GM18511 (cell line): ENCODE data around the gene AVPR1B.
"Not testable (repeated sequence)": the region's sequence is repeated elsewhere in the genome, so short reads cannot be mapped to it uniquely, and the experiment has no call there.

Experiments
- ATAC-seq: cut with Tn5 transposase; IDR thresholded peaks from one replicate; pipeline ENCODE4 v1.9.1; 2021; ENCODE audit warnings: mild to moderate bottlenecking, moderate library complexity; ENCODE audit not compliant: unreplicated experiment

The AVPR1B gene

DNA sequence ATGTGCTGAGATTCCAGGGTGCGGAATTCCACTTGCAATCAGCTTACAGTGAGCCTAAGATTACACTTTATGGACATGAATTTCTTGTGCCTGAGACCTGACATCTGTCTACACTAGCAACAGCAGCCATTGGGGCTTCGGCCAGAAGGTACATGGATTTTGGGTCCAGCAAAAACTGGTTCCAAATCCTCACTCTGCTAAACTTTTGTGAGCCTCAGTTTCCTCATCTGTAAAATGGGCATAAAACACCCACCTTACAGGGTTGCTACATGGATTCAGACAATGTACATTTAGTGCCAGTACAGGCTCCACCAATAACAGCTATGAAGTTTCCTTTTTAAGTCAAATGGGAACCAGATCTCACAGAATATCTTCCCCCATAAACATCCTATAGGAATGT, 33.4 kb downstream of the AVPR1B start:
- ATAC-seq, result no peak

DNA sequence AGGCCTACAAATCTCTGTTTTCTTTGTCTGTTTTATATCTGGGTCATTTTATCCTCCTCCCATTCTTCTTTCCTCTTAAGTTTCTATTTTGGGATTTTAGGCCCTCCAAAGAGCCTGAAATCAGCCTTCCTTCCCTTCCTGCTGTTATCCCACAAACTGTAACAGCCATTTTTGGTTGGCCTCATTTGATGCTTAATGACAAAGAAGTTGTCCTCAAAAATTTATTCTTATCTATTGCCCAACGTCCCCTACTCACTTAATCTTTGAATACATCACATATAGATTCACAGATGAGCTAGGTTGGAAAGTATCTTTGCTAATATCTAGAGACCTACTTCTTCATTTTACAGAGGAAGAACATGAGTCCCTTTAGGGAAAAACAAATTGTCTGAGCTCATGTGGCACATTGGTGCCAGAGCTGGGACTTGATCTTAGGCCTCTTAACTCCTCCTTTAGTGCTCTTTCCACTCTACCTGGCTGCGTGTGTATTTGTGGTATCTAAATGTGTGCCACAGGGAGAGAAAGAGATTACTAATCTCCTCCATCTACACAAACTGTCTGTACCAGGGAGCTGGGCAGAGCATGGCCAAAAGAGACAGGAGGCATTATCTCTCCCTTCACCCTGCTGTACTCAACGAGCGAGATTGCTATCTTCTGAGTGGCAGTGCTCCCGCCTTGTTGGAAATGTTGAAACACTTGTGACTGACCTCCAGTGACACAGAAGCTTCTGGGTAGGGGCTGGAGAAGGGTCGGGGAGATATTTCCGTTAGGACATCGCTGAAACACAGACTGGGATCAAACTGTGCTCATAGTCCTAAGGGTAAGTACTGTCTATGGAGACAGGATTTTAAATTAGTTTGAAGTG, 34.1 kb downstream of the AVPR1B start:
- ATAC-seq, result no peak

DNA sequence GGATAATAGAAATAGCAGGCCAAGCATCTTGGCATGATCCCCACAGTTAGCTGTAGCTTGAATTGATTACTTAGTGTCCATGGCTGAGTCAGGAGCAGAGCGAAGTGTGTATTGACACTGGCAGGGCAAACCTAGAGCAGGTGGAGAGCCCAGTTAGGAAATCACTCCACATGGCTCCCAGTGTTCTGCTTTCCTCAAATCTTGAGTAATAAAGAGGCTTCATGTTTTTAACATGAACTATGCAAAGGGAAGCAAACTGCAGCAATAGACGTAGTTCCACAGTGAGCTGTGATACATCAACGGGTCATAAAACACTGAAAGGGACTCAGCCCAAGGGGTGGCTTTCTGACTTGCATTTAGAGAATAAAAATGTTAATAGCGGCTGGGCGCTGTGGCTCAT, 35.3 kb downstream of the AVPR1B start:
- ATAC-seq, result no peak

DNA sequence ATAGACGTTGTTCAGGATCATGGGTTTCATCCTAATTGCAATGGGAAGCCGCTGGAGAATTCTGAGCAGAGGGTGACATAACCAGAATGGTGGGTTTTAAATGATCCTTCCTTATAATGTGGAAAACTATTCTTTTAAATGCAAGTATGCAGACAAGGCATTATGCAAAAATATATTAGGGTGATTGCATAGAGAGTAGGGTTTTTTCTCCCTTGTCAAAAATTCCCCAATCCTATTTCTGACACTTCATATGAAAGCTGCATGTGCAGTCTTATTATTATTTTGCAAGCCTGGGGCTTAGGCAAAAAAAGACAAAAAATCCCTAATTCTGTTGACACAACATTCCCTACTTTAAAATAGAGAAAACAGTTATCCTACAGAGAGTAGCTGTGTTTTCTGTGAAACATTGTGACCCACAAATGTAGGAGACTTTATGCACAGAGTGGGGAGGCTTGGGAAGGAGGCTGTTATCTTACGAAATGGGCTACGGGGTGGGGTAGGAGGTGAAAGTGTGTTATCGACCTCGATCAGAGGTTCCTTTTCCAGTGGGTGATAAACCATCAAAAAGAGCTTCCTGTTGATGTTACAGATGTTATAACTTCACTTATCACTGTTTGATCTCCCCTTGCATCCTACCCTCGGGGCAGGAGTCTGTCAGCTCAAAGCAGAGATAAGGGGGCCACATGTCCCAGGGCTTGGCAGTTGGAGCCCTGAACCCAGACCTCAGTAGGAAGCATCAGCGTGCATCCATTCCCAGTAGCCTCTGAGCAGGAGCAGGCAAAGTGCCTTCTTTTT, 37.0 kb downstream of the AVPR1B start:
- no peak for ATAC-seq

DNA sequence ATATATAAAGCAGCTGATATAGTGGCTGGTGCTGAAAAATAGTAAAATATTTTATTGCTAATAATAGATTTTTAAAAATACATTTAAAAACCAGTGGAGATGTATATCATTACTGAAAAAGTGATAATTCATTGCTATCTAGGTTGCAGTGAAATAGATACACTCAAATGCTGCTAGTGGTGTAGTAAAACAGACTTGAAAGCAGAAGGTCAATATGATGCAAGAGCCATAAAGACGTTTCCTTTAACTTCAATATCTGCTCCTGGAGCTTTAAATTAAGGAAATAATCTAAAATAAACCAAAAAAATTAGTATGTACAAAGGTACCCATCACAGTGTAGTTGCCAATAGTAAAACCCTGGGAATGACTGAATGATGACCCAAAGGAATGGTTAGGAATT, 38.1 kb downstream of the AVPR1B start:
- no peak for ATAC-seq

DNA sequence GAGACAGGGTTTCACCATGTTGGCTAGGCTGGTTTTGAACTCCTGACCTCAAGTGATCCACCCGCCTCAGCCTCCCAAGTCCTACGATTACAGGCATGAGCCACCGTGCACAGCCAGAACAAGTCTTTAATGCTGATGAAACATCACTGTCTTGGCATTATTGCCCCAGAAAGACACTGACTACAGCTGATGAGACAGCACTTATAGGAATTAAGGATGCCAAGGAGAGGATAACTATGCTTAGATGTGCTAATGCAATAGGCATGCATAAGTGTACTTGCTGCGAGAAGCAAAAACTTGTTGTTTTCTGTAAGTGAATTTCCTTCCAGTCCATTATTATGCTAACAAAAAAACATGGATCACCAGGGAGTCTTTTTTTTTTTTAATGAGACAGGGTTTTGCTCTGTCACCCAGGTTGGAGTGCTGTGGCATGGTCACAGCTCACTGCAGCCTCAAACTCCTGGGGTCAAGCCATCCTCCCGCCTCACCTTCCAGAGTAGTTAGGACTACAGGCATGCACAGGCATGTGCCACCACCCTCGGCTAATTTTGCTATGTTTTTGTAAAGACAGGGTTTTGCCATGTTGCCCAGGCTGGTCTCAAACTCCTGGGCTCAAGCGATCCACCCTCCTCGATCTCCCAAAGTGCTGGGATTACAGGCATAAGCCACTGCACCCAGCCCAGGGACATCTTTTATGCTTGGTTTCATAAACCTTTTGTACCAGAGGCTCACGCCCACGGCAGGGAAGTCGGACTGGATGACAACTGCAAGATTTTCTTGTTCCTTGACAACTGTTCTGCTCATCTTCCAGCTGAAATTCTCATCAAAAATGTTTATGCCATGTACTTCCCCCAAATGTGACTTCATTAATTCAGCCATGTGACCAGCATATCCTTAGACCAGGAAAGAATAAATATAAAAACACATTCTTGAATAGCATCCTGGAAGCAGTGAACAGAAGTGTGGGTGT, 41.1 kb downstream of the AVPR1B start:
- ATAC-seq, result no peak

DNA sequence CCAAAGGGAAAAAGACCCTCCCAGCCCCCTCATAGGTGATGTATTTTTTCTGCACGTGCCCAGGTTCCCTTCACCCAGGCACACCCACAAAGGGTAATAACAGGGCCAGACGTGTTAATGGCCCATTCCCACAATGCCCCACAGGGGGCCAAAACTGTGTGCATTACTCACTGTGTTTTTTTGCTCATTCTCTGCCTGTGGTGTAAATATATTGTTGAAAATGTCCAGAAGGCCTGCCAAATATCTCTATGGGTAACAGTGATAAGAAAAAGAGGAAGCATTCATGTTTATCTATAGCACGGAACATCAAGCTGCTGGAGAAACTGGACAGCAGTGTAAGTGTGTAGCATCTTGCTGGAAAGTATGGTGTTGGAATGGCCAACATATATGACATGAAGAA, 42.3 kb downstream of the AVPR1B start:
- no peak for ATAC-seq

DNA sequence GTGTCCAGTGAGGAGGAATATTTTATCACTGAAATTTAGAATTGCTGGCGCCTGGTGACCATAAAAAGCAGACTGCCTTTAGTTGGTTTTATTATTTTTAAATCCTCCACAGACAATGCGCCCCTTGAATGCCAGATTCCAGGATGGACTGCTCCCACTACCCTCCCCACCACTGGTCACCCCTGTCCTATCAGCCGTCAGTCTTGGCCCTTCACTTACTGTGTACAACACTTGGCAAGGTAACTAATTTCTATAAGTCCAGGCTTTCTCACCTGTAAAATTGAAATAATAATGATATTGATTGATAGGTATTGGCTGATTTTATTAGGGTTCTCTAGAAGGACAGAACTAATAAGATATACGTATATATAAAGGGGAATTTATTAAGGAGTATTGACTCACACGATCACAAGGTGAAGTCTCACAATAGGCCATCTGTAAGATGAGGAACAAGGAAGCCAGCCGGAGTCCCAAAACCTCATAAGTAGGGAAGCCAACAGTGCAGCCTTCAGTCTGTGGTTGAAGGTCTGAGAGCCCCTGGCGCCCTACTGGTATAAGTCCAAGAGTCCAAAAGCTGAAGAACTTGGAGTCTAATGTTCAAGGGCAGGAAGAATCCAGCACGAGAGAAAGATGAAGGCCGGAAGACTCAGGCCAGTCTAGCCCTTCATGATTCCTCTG, 46.4 kb downstream of the AVPR1B start:
- no peak for ATAC-seq

DNA sequence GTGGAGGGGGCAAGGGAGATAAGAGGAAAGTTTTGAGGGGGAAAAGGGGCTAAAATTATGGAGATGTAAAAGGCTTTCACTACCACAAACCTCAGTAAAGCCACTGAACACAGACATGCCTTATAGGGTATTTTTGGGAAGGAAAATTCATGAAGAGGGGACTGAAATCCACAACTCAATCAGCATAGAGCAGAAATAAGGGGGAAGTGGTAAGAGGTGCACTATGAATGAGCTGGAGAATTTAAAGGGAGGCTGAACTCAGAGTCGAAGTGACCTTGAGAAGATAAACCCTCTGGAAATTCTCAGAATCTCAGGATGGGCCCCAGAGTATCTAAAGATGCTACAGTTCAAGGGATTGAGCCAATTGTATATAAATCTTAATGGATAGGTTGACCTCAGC, 48.9 kb downstream of the AVPR1B start:
- no peak for ATAC-seq

DNA sequence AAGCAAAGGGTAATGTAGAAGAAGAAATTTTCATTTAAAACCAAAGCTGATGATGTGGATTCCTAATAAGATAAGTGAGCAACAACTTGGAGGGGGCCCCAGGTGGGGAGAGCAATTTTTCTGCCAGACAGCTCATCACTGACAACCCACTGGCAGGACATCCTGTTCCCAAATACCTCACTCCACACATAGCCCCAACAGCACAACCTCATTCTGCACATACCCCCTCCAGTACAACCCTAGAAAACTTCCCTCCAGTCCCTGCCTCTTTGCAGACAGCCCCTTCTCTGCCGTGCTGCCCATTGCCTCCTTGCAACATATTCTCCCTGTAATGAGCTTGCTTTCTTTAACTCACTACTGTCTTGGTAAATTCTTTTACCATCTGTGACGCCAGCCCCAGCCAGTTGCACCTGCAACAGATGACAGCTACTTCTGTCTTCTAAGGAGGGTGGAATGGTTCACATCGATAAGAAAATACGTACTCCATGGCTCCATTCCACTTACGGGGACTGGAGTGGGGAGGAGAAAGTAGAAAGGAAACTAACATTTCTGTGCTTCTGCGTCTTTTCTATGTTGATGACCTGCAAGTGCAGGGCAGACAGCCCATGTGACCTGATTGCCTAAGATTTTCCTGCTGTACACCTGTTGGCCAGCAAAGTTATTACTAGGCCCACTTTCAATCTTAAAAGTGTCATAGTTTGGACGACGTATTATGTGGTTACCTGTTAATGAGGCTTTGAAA, 49.5 kb downstream of the AVPR1B start:
- no peak for ATAC-seq

DNA sequence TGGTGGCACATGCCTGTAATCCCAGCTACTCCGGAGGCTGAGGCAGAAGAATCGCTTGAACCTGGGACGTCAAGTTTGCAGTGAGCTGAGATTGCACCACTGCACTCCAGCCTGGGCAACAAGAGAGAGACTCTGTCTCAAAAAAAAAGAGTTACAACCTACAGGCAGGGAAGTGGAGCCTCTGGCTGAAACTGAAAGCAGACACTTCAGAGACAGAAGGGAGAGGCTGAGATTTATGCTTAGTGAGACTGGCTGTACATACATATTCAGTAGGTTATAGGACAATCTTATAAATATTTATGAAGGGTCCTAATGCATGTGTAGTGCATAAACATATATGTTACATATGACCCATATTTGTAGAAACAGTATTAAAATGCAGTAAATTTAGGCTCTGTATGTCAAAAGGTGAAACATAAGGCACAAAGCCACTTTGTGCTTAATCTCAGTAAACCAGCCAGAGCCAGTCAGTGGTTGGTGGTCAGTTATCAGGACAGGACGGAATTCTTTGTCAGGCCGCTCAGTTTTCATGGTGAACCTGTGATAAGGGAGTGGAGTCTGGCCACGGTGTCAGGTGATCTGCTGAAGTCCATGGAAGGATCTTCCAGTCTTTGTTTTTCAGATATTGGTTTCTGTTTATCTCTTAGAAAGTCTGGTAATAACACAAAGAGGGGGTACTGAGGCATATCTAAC, 50.6 kb downstream of the AVPR1B start:
- peak; percentile 82 for ATAC-seq

DNA sequence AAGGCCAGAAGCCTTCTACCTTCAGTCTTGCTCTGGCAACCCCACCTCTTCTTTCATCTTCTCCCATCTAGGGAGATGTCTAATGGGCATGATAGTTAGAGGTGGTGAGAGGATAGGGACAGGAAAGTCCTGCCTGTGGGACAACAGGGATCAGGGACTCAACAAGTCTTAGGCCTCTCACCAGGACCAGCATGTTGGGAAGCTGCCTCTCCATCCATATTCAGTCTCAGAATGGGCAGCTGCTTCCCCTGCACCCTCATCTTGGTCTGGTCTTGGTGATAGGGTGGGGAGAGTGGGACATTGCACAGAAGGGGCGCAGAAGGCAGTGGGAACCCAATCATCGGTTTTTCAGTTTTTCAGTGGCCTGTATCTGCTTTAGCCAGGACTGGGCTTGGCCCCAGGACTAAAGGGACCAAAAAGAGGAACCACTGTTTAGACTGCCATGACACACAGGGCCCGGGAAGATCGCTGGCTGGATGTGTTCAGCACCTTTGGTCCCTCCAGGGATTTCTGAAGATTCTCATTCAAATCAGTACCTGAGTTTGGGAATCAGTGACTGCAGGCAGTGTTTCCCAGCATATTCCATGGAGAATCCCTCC, 51.5 kb downstream of the AVPR1B start:
- ATAC-seq, result no peak

DNA sequence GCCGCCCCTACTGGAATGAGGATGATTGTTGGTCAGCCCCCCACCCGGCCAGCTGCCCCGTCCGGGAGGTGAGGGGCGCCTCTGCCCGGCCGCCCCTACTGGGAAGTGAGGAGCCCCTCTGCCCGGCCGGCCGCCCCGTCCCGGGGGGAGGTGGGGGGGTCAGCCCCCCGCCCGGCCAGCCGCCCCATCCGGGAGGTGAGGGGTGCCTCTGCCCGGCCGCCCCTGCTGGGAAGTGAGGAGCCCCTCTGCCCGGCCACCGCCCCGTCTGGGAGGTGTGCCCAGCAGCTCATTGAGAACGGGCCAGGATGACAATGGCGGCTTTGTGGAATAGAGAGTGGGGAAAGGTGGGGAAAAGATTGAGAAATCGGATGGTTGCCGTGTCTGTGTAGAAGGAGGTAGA, 52.7 kb downstream of the AVPR1B start:
- ATAC-seq, result not testable (repeated sequence)

DNA sequence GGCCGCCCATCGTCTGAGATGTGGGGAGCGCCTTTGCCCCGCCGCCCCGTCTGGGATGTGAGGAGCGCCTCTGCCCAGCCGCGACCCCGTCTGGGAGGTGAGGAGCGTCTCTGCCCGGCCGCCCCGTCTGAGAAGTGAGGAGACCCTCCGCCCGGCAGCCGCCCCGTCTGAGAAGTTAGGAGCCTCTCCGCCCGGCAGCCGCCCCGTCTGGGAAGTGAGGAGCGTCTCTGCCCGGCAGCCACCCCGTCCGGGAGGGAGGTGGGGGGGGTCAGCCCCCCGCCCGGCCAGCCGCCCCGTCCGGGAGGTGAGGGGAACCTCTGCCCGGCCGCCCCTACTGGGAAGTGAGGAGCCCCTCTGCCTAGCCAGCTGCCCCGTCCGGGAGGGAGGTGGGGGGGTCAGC, 53.2 kb downstream of the AVPR1B start:
- ATAC-seq, result not testable (repeated sequence)

DNA sequence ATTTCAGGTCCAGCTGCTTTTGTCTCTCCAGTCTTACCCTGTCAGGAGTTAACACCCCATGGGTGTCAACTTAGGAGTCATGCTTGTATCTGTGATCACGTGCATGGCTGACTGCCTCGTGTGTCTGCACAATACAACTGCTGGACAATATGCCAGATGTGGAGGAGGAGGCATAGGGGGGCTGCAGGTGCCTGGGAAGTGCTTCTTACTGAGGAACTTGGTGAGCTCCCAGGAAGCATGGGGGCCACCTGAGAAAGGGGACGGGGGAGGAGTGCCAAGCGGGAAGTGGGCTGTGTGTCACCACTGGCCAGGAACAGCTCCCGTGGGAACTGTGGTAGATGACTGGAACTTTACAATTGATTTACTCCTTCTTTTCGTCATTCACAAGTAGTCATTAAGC, 54.7 kb downstream of the AVPR1B start:
- ATAC-seq, result no peak

DNA sequence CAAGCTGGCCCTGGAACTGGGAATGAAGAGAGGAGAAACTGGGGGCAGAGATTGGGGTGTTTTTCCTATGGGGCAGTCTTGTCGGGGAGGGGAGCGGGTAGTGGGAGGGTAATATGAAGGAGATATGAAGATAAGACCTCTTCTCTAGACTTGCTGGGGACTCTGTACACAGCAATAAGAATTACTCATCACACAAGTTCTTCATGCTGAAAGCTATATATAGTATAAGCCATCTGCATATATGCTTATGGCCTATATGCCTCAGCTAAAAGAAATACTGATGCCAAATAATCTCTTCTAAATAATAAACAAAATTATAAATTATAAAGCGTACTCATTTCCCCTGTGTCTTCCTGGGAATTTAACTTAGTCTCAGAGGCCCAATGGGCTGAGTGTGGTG, 56.3 kb downstream of the AVPR1B start:
- ATAC-seq, result no peak
